KOPT-K1 (cell line): ENCODE results near the gene OSBPL5.

Source experiments
- H3K27ac ChIP-seq: fragments of 200-600 bp; sonication (generic); 2 replicates; pipeline ENCODE4 v1.5.1; 2016; ENCODE audit warnings: antibody characterized with exemption, mild to moderate bottlenecking, low read depth, low read length; ENCODE audit not compliant: poor library complexity, severe bottlenecking
- H3K36me3 ChIP-seq: fragments of 200-600 bp; sonication (generic); 2 replicates; pipeline ENCODE4 v1.5.1; 2017; ENCODE audit warnings: antibody characterized with exemption, mild to moderate bottlenecking, low read length, moderate library complexity; ENCODE audit not compliant: insufficient read depth
- H3K9me3 ChIP-seq: fragments of 200-600 bp; sonication (generic); 2 replicates; pipeline ENCODE4 v1.5.1; 2017; ENCODE audit warnings: antibody characterized with exemption, low read length, mild to moderate bottlenecking; ENCODE audit not compliant: insufficient read depth, poor library complexity, severe bottlenecking

OSBPL5 gene

DNA sequence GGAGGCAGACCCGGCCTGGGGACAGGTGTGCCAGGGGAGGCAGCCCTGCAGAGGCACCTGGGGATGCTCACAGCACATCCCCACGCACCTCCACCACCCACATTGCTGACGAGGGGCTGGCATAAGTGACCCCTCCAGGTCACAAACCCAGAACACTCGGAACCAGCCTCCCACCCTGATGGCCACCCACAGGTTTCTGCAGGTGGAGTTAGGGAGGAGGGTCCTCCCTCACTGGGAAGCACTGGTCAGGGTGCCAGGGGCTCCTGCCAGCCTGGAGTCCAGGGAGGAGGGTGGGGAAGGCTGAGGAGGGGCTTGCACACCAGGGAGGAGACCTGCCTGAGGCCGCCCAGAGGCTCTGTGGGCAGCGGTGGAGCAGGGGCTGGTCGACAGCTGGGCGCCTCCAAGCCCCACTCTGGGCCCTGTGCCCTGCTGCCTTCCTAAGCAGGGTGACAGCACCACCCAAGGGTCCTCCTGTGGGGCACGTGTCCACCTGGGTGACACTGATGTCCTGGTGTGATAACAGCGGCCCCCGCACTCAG is 56.9 kb downstream of the OSBPL5 start:
- Histone ChIP-seq H3K9me3 (no peaks in the 10 kb centered on the region), H3K27ac (no peak overlapping the region), H3K36me3 (peaks cover 83% of the 10 kb centered on the region)

DNA sequence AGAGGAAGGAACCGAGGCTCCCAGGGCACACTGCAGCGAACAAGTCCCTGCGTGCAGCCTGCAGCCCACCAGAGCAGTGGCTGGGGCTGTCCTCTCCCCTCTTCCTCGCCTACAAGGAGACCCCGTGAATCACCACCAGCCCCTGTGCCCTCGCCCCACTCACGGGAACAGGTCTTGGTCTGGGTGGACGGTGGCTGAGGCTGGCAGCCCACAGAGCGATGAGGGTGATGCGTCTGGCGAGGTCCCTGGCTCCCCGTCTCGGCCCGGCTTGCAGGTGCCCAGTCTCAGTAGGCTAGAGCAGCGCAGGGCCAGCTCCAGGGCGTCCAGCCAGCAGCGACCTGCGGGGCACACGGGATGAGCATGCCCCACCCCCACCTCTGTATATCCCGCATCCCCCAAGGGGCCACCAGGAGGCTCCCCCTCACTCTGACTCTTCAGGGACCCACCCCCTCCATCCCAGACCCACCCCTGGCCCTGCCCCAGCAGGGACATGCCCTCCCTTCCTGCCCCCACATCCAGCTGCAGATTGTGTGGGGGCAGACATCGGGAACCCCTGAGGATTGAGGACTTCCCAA is 57.4 kb downstream of the OSBPL5 start:
- H3K36me3 ChIP-seq, result peaks cover 82% of the 10 kb centered on the region
- H3K27ac ChIP-seq, result no peak overlapping the region
- H3K9me3 ChIP-seq, result no peaks in the 10 kb centered on the region

DNA sequence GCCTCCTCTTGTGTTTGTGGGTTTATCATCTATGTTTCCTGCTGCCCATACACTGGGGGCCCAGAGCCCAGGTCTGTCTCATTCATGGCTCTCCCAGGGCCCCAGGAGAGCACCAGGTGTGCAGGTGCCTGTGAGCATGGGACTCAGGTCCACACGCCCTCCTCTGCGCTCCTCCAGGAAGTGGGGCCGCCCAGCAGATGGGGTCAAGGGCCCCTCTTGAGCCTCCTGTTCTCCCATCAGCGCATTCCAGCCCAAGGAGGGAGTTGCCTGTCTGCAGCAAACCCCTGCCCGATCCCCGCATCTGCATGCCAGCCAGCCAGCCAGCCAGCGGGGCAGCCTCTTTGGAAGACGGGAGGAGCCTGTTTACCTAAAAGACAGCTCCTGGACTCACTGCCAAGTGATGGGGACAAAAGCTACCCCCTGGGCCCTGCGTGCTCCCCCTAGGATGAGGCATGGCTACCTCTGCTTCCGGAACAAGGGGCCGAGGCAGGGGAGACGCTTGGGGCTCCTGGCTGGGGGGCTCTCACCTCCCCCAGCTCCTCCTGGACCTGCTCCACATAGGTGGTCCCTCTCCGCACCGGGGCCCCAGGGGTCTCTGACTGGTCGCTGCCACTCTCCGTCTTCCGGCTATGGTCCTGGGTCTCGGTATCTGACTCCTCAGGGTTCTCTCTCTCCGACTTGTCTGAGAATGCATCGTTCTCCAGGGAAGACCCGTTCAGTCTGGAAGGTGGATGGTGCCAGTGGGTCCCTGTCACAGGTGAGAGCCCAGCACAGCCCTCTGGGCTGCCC is 58.2 kb downstream of the OSBPL5 start:
- Histone ChIP-seq H3K9me3 (no peaks in the 10 kb centered on the region), H3K27ac (no peak overlapping the region), H3K36me3 (peaks cover 82% of the 10 kb centered on the region)

DNA sequence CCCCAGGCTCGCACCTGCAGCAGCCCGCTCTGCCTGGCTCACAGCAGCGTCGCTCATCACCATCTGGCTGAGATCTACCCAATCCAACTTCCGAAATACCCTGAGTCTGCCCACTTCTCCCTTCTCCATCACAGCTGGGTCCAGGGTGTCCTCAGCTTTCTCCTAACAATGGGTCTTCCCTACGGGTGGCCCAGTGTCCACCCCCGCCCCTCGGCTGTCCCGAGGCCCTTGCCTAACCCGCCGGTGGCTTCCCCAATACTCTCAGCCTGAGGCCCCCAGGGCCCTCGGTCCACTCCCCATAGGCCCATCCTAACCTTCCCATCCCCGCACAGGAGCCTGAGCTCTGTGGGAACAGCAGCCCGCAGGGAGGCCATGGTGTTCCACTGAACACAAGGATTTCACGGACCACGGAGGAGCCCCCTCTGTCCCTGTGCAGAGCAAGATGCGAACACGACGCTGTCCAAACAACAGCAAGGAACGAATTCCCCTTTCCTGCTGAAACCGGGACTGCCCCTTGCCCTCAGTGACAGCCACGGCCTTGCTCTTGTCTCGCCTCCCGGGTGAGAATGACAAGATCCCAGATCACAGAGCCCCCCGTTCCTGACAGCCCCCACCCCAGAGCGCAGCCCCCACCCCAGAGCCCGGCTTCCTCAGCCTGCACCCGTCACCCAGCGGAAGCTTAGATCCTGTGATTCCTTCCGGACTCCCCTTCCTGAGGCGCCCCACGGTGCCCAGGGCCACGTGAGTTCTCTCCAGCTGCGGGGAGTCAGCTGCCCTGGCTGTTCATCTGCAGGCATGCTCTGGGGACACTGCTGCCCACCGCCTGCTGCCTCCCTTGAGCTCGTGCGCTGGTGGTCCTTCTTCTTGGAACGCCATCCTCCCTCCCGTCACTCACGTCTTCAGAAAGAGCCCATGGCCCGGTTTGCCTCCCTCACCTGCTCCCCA is 59.0 kb downstream of the OSBPL5 start:
- Histone ChIP-seq H3K9me3 (no peaks in the 10 kb centered on the region), H3K36me3 (peaks cover 82% of the 10 kb centered on the region), H3K27ac (no peak overlapping the region)

DNA sequence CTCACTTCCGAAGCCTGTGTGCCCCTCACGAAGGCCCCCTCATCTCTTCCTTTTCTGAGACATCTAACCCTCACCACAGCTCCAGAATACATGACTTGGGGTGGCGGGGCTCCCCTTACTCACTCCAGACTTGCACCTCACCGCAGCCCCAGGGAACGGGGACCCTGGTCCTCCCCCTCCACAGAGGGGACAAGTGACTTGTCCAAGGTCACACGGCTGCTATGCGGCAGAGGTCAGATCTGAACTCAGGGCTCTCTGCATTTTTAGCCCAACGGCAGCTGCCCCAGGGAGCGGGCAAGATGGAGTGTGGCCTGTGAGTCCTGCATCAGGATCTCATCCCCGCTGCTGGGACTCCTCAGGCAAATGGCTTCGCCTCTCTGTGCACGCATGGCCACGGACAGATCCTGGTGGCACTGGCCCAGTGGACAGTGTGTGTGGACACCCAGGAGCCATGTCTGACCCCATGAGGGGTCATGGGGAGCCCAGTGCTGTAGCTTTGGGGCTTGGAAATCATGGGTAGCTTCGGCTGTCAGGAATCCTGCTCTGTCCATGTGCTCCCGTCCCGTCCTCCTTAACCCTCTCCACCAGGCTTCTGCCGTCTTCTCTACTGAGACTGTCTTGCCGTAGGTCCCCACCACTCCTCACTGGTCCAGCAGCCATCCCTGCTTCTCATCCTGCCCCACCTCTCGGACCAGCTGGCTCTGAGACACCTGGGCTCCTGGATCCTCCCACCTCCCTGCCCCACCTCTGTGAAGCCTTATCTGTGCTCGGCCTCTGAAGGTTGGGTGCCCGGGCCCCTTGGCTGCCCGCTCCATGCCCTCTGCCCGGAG is 59.9 kb downstream of the OSBPL5 start:
- Histone ChIP-seq H3K36me3 (peaks cover 82% of the 10 kb centered on the region), H3K27ac (no peak overlapping the region), H3K9me3 (no peaks in the 10 kb centered on the region)

DNA sequence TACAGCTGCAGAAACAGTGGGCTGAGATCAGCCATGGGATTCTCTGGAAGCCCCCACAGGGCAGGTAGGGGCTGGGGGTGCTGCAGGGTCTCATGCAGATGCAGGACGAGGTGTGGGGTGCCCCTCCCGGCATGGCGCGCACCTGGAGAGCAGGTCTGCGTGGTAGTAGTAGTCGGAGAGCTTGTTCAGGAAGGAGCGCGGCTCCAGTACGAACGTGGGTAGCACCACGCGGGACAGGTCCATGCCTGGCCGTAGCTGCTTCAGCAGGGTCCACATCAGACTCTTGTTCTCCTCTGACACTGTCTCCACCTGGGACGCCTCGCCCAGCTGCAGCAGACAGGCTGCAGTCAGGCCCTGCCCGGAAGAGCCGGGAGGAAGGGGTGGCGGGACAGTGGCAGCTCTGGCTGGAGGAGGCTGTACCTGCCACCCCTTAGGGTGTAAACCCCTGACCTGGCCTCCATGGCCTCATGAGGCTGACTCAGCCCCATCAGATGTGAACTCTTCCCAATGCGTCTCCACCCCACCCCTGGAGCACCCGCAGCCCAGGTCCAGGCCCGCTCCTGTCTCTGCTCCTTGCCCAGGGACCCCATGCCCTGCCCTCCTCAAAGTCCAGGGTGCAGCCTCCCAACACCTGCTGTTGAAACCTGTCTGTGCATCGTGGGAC is 60.9 kb downstream of the OSBPL5 start:
- peaks cover 82% of the 10 kb centered on the region for H3K36me3 ChIP-seq
- H3K27ac ChIP-seq, result no peak overlapping the region
- H3K9me3 ChIP-seq, result no peaks in the 10 kb centered on the region

DNA sequence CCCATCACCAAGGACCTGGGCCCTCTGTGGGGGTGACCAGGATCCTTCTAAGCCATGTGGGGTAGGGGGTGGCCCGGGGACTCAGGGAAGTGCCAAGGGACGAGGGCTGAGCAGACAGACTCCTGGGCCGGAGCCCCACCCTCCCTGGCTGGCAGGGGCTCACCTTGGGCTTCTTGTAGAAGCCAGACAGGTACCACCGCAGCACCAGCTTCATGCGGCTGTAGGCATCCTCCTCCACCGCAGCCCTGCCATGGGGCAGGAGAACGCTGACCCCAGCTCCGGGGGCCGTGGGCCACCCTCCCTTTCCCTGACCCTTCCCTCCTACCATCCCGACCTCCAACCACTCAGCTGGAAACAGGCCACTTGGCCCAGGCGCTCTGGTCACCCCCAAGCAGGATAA is 62.0 kb downstream of the OSBPL5 start:
- Histone ChIP-seq H3K9me3 (no peaks in the 10 kb centered on the region), H3K27ac (no peak overlapping the region), H3K36me3 (peaks cover 78% of the 10 kb centered on the region)

DNA sequence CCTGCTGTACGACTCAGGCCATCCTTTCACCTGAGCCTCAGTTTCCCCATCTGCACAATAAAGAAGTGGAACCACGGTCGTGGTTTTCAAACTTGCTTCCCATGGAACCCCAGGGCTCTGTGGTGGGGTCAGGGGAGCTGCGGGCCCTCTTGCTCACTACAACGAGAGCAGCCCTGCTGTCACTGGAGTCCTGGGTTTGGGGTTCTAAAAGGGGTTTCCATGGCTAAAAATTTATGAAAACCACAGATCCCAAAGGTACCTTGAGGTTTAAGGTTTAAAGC is 62.5 kb downstream of the OSBPL5 start:
- Histone ChIP-seq H3K9me3 (no peaks in the 10 kb centered on the region), H3K27ac (no peak overlapping the region), H3K36me3 (peaks cover 73% of the 10 kb centered on the region)

DNA sequence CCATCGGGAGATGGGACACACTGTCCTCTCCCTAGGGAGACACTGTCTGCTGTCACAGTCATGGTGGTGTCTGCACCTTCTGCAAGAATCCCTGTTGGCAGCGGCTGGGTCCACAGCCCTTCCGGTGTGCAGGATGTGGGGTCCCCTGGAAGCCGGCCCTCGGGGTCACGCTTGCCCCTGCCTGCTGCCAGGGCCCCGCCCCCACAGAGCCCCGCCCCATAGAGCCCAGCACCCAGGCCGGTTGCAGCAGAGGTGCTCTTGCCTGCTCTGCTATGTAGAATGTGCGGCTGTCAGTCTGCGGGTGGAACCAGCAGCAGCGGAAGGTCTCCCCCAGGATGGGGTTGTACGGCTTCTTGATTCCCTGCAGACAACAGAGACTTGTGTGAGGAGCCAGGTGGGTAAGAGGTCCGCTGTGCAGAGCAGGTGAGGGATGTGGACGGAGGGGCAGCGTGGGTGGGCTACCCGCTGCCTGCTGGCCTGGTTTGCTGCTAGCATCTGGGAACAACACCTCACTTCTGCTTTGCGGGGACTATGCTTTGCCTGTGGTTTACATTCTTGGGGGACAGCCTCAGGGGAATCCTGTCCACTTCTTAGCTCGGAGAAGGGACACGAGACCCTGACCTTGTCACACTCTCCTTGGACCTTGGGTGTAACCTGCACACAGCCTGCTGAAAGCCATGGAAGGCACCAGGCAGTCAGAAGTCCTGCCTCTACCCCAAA is 63.0 kb downstream of the OSBPL5 start:
- H3K9me3 ChIP-seq, result no peaks in the 10 kb centered on the region
- peaks cover 73% of the 10 kb centered on the region for H3K36me3 ChIP-seq

DNA sequence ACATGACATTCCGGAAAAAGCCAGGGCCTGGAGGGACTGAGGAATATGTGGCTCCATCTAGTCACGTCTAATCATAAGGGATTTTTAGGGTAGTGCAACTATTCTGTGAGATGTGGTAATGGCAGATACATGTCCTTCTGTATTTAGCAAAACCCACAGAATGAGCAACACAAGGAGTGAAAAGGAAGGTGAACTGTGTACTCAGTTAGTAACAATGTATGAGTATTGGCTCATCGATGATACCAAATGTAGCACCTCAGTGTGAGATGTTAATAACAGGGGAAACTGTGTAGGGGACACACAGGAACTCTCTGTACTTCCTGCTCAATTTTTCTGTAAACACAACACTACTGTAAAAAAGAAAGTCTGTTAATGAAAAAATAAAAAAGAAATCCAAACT is 65.9 kb downstream of the OSBPL5 start:
- Histone ChIP-seq H3K27ac (no peak overlapping the region), H3K36me3 (peaks cover 80% of the 10 kb centered on the region), H3K9me3 (no peaks in the 10 kb centered on the region)

More for the DNA sequence above, 63.0 kb downstream of the OSBPL5 start:
- H3K27ac ChIP-seq, result no peak overlapping the region

DNA sequence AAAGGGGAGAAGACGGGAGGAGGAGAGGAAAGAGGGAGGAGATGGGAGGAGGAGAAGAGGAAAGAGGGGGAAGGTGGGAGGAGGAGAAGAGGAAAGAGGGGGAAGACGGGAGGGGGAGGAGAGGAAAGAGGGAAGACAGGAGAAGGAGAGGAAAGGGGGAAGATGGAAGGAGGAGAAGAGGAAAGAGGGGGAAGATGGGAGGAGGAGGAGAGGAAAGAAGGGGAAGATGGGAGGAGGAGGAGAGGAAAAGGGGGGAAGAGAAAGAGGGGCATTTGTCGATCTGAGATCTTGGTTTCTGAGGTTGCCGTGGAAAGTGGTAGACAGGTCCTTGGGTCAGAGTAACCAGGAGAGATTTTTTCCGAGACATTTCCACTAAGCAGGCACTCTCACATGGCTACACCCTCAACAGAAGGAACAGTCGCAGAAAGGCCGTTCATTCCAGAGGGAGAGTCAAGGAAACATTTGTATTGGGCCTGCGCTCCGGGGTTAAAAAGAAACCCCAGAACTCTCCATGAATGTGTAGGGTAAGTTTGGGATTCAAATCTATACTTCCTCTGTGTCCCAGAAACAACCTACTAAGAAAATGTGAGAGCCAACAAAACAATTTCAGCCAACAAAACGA is 68.1 kb downstream of the OSBPL5 start:
- H3K27ac ChIP-seq, result no peak overlapping the region
- peaks cover 88% of the 10 kb centered on the region for H3K36me3 ChIP-seq

DNA sequence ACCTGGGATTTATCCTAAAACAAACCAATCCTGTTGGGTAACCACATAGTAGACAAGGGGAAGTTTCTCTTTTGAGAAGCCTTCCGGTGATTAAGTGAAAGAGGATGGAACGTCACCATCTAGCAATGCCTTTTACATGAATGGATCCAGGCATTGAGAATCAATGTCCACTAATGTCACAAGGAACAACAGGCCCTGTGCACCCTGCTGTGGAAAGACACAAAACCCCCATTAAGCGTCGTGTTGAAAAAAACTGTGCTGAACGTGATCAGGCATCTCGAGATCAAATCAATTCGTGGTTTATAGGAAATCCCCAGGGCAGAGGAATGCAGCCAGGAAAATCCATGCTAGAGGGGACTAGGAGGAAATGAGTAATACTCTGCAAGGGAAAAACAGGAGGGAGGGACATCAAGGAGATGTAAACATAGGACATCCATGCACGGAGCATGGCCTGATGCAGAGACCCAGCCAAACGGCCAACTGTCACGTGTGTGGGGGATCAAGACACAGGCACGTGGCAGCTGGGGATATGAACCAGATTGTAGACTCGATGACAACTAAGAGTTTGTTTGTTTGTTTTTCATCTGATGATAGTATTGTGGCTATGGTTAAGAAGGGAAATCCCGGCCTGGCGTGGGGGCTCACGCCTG is 69.3 kb downstream of the OSBPL5 start:
- Histone ChIP-seq H3K27ac (no peak overlapping the region), H3K9me3 (no peaks in the 10 kb centered on the region), H3K36me3 (peaks cover 89% of the 10 kb centered on the region)

More for the DNA sequence above, 68.1 kb downstream of the OSBPL5 start:
- H3K9me3 ChIP-seq, result no peaks in the 10 kb centered on the region
